A549 (cell line): Measurements from ENCODE around the gene NUDT7. TPM values are rescaled to one million over a fixed set of nuclear protein-coding genes. Genes with fewer than 3 reads are reported as not detected.

Experiments used
- ATAC-seq, 2 experiments: fragments of 200-7000 bp in 1 of 2; fragments of >200 bp in 1 of 2; cut with Nextera tagmentation in 1 of 2; cut with Tn5 transposase in 1 of 2; 3 replicates each; pipeline versions ENCODE4 v1.8.0 to v1.9.1; 2018 to 2020; ENCODE audit warnings: mild to moderate bottlenecking in 1 of 2, moderate library complexity in 1 of 2
- CTCF ChIA-PET: fragments of 300-600 bp; sonication (Branson Sonifier 250); formaldehyde crosslinking; extraction: SDS; loops from one replicate; lab custom pipeline; 2021; ENCODE audit warnings: antibody characterized with exemption, inconsistent platforms; lab: Yijun Ruan, JAX
- POLR2A ChIA-PET: fragments of 350-600 bp; formaldehyde crosslinking; extraction: SDS; loops from one replicate; lab custom pipeline; 2021; ENCODE audit warnings: antibody characterized with exemption, inconsistent platforms; lab: Yijun Ruan, JAX
- DNase-seq, 2 experiments: peaks; one replicate each; pipeline versions ENCODE4 v3.0.0 to v3.0.0-alpha.2; 2011 to 2016; ENCODE audit warnings: low read depth in 1 of 2, low spot score in 1 of 2
- FAIRE-seq: peaks from 2 replicates; lab custom pipeline; 2011; peaks lifted over from hg19 to GRCh38; lab: Jason Lieb, UNC
- H3K27ac ChIP-seq, 2 experiments: fragments of >200 bp; sonication (Bioruptor Twin); formaldehyde crosslinking; 3 replicates each; pipeline ENCODE4 v1.5.1; 2016 to 2017
- H3K4me1 ChIP-seq: fragments of >200 bp; sonication (Bioruptor Twin); formaldehyde crosslinking; 3 replicates; pipeline ENCODE4 v1.6.1; 2016
- H3K4me2 ChIP-seq: fragments of >200 bp; sonication (Bioruptor Twin); formaldehyde crosslinking; 3 replicates; pipeline ENCODE4 v1.6.1; 2016
- H3K4me3 ChIP-seq: fragments of >200 bp; sonication (Bioruptor Twin); formaldehyde crosslinking; 3 replicates; pipeline ENCODE4 v1.5.1; 2016
- H3K9me3 ChIP-seq: fragments of >200 bp; sonication (Bioruptor Twin); formaldehyde crosslinking; 3 replicates; pipeline ENCODE4 v1.6.1; 2016
- BCL3 ChIP-seq: fragments of >200 bp; sonication (Bioruptor Twin); formaldehyde crosslinking; IDR thresholded peaks from 3 replicates; pipeline ENCODE4 v1.6.1; 2016
- BHLHE40 ChIP-seq: IDR thresholded peaks from 2 replicates; pipeline ENCODE4 v1.6.1; 2012; ENCODE audit warnings: low read depth, low read length, inconsistent platforms
- CBX2 ChIP-seq: fragments of 200-600 bp; sonication (generic); IDR thresholded peaks from 2 replicates; pipeline ENCODE4 v1.6.1; 2016; ENCODE audit warnings: low read depth, mild to moderate bottlenecking, borderline replicate concordance
- EHMT2 ChIP-seq: fragments of 200-600 bp; sonication (generic); IDR thresholded peaks from 2 replicates; pipeline ENCODE4 v1.6.1; 2016; ENCODE audit warnings: antibody characterized with exemption, low read depth, mild to moderate bottlenecking, moderate library complexity
- FOSL2 ChIP-seq, 2 experiments: fragments of 450-650 bp in 1 of 2; fragments of >200 bp in 1 of 2; sonication (Bioruptor Twin) in 1 of 2; formaldehyde crosslinking; IDR thresholded peaks; 2 replicates each; pipeline versions ENCODE4 v1.5.0 to v1.6.1; 2016 to 2020; ENCODE audit warnings: mild to moderate bottlenecking in 1 of 2, moderate library complexity in 1 of 2
- HDAC2 ChIP-seq: fragments of 200-600 bp; sonication (generic); IDR thresholded peaks from 2 replicates; pipeline ENCODE4 v1.6.1; 2016
- MAX ChIP-seq: IDR thresholded peaks from 2 replicates; pipeline ENCODE4 v1.6.1; 2012
- MAZ ChIP-seq: fragments of 150-350 bp; IDR thresholded peaks from 2 replicates; pipeline ENCODE4 v1.6.1; 2014; ENCODE audit warnings: antibody characterized with exemption, low read depth, low read length, borderline replicate concordance
- NR3C1 ChIP-seq: fragments of >200 bp; sonication (Bioruptor Twin); formaldehyde crosslinking; IDR thresholded peaks from 3 replicates; pipeline ENCODE4 v1.6.1; 2017
- POLR2AphosphoS2 ChIP-seq: conservative IDR thresholded peaks from 2 replicates; pipeline ENCODE4 v1.6.1; 2012; ENCODE audit warnings: low read length, improper control_type of control experiment, inconsistent platforms
- RNF2 ChIP-seq: fragments of 200-600 bp; sonication (generic); IDR thresholded peaks from 2 replicates; pipeline ENCODE4 v1.6.1; 2016; ENCODE audit warnings: low read depth, mild to moderate bottlenecking, antibody characterized with exemption, moderate library complexity, borderline replicate concordance
- ZNF302 ChIP-seq: fragments of 250-450 bp; sonication (Bioruptor Pico); IDR thresholded peaks from 2 replicates; pipeline ENCODE4 v1.9.0; 2021; ENCODE audit warnings: inconsistent platforms, mild to moderate bottlenecking, moderate library complexity
- ZSCAN20 ChIP-seq: fragments of 250-450 bp; sonication (Bioruptor Pico); IDR thresholded peaks from 2 replicates; pipeline ENCODE4 v1.8.0; 2022; ENCODE audit warnings: mild to moderate bottlenecking, moderate library complexity
- WGBS: methylation state at CpG from one replicate; pipeline ENCODE4 v1.1.6; 2017; ENCODE audit errors: missing lambda C conversion rate; 5-methylcytosine and 5-hydroxymethylcytosine counted together
- polyA plus RNA-seq, 4 experiments: library from polyadenylated mRNA; depleted of rRNA in 3 of 4; stranded (reverse); fragments of >200 nt; fragmentation: RNase III in 1 of 4; extraction: RNeasy Plus Mini Kit Qiagen cat#74134 plus additional on column Dnase treatment in 1 of 4; gene quantifications; 2 replicates in 3 of 4; 3 replicates in 1 of 4; pipeline ENCODE4 v1.2.3, GENCODE V29; 2011 to 2017
- TF ChIP-seq, protein P1 (sequence below): fragments of >200 bp; sonication (Bioruptor Twin); formaldehyde crosslinking; IDR thresholded peaks from 3 replicates; pipeline ENCODE4 v1.5.1; 2016
- TF ChIP-seq, protein P2 (sequence below): IDR thresholded peaks from 2 replicates; pipeline ENCODE4 v1.6.1; 2012

The NUDT7 gene
- polyA plus RNA-seq, 2 of the 4 experiments (the other 2 are of a cell fraction): 6.9 to 19.8 TPM

GRCh38 chr16:77683397-77684180 is 38.7 kb upstream of the NUDT7 start (continued):
- no peak for TF ChIP-seq ZNF302 (CRISPR knock-in tag)
- TF ChIP-seq, protein P1, sequence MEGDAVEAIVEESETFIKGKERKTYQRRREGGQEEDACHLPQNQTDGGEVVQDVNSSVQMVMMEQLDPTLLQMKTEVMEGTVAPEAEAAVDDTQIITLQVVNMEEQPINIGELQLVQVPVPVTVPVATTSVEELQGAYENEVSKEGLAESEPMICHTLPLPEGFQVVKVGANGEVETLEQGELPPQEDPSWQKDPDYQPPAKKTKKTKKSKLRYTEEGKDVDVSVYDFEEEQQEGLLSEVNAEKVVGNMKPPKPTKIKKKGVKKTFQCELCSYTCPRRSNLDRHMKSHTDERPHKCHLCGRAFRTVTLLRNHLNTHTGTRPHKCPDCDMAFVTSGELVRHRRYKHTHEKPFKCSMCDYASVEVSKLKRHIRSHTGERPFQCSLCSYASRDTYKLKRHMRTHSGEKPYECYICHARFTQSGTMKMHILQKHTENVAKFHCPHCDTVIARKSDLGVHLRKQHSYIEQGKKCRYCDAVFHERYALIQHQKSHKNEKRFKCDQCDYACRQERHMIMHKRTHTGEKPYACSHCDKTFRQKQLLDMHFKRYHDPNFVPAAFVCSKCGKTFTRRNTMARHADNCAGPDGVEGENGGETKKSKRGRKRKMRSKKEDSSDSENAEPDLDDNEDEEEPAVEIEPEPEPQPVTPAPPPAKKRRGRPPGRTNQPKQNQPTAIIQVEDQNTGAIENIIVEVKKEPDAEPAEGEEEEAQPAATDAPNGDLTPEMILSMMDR: no peak
- no peak for TF ChIP-seq NR3C1
- TF ChIP-seq POLR2AphosphoS2: no peak
- no peak for TF ChIP-seq EHMT2
- TF ChIP-seq, protein P2, sequence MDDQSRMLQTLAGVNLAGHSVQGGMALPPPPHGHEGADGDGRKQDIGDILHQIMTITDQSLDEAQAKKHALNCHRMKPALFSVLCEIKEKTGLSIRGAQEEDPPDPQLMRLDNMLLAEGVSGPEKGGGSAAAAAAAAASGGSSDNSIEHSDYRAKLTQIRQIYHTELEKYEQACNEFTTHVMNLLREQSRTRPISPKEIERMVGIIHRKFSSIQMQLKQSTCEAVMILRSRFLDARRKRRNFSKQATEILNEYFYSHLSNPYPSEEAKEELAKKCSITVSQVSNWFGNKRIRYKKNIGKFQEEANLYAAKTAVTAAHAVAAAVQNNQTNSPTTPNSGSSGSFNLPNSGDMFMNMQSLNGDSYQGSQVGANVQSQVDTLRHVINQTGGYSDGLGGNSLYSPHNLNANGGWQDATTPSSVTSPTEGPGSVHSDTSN: no peak
- no peak for TF ChIP-seq FOSL2 (IDR thresholded peaks at IDR 0.05)
- TF ChIP-seq FOSL2 (CRISPR knock-in tag; IDR thresholded peaks at IDR 0.05): no peak
- no peak for TF ChIP-seq CBX2
- no peak for TF ChIP-seq BCL3

DNA sequence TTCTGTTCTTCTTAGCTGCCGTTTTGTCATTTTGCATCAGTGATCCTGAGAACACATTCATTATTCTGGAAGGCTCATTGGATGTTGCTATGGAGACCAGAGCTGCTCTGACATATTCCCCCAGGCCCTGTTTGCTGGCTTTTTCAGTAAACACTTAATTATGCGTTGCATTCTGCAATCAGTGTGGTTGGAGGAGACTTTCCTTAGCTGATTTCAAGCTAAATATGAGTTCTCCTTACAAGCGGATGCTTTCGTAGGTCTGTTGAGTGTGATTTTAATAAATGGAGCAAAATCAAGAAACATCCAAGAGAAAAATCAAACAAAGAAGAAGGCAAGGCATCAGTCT is 38.2 kb upstream of the NUDT7 start:
- Histone ChIP-seq H3K4me2 (no peak overlapping the region), H3K4me3 (no peak overlapping the region), H3K9me3 (no peaks in the 10 kb centered on the region), H3K27ac (no peak overlapping the region), H3K4me1 (no peaks in the 10 kb centered on the region)
- ChIA-PET POLR2A (no interaction called here), CTCF (interaction anchor here (0.6 to 1.0 kb wide), 3 partner anchors 9 to 287 kb away, joined by 3 to 5 read pairs (median 4); no protein-coding TSS in a partner anchor)
- TF ChIP-seq, protein P1: no peak
- no peak for TF ChIP-seq MAX
- no peak for TF ChIP-seq BHLHE40
- no peak for TF ChIP-seq ZNF302 (CRISPR knock-in tag)
- no peak for TF ChIP-seq HDAC2
- no peak for TF ChIP-seq MAZ
- no peak for FAIRE-seq
- no peak for ATAC-seq
- WGBS: 43% methylated on average over 4 of the region's 4 CpGs
- DNase-seq: no peak

DNA sequence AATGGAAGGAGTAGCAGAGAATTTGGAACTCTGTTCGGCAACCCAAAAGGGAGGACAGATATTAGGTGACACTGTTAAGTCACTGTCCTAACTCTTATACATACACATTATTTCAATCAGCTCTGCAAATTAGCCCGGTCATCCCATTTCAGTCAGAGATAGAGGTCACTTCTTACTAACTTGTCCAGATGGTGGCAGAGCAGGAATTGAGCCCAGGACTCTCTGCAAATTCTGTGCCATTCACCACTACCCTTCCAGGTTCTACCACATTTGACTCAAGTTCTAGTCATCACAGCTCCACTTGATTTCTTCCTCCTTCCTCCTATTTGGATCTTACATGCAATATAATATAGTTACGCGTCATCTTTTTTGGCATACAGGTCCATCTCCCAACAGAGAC is 35.9 kb upstream of the NUDT7 start:
- WGBS: 47% methylated on average over 4 of the region's 4 CpGs

More for the DNA sequence above, 35.9 kb upstream of the NUDT7 start:
- H3K4me1 ChIP-seq: no peaks in the 10 kb centered on the region
- CTCF ChIA-PET: interaction anchor here (0.8 to 1.6 kb wide), 3 partner anchors 10 to 103 kb away, joined by 3 to 5 read pairs (median 3); no protein-coding TSS in a partner anchor
- no peak for ATAC-seq
- TF ChIP-seq ZSCAN20 (CRISPR knock-in tag) (no peak), RNF2 (no peak)
- TF ChIP-seq, all 56 proteins: peak for 0
- Histone ChIP-seq H3K27ac (no peak overlapping the region), H3K4me2 (no peak overlapping the region), H3K4me3 (no peak overlapping the region), H3K9me3 (no peaks in the 10 kb centered on the region)
- FAIRE-seq (no peak), DNase-seq (no peak)
- POLR2A ChIA-PET: no interaction called here
